ENCODE results near the gene C1orf174. TPM values are rescaled to one million over a fixed set of nuclear protein-coding genes. Genes with fewer than 3 reads are reported as not detected.

C1orf174 gene
- polyA plus RNA-seq, 3 donors = 25.0 to 31.0 (median 28.0) TPM

- peak in 2 of 11 donors; percentile 24 to 31 for DNase-seq (ENCODE audit: extremely low read depth in 1 of 11, low read depth in 9 of 11, low spot score in 4 of 11)
These were observed 41.7 kb downstream of the C1orf174 start for GRCh38 chr1:3858231-3858981.

DNA sequence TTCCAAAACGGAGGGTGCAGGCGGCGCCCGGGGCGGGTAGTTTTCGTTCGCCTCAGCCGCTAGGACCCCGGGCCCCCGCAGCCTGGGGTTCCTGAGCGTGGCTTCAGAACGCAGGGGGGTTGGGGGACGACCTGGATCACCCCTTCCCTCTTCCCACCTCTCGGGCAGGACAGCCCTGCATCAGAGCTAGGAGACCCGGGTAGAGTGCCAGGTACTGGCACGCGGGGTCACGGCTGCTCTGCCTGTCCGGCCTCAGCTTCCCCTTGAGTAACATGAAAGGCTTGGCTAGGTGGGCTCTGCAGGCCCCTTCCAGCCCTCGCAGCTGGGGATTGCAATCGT lies 42.3 kb downstream of the C1orf174 start:
- DNase-seq (ENCODE audit: extremely low read depth in 1 of 11, low read depth in 9 of 11, low spot score in 4 of 11) = no peak

DNA sequence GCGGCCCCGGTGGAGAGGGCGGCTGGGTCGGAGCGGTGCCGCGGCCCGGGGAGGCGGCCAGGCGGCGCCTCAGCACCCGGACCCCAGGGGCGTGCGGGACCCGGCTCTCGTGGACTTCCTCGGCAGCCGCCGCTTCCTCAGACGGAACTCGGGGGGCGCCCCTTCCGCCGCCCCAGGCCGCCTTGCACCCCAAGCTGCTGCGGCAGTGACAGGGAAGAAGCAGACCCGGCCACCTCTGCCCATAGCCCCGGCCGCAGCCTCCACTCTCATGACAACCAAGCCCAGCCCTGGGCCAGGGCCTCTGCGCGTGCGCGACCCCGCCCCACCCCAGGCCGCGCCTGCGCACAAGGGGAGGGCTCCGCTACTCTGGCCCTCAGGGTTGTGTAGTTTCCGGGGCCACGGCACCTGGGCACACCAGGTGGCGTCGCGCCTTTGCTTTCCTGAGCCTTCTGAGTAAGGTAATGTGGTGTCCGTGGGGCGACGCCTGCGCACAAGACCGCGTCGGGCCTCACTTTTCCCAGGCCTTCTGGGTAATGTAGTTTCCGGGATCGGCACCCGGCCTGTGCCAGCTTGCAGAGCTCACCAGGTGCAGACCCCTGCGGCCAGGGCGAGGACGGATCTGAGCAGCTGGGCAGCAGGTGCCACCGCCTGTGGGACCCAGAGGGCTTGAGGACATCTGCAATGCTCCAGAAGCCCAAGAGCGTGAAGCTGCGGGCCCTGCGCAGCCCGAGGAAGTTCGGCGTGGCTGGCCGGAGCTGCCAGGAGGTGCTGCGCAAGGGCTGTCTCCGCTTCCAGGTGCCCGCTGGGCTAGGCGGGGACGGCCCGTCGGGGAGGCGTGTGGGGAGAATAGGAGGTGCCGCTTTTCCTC lies 42.9 kb downstream of the C1orf174 start, which contains the start of the genes CEP104 and DFFB:
Gene CEP104 (minus strand): TSS at position 289 of the 868 bp plus-strand sequence. CDS start 4,804 bp downstream, outside the sequence.
Gene DFFB (plus strand): TSS at position 554 of the 868 bp plus-strand sequence. CDS start 128 bp downstream, at position 682.
- peak; percentile 84 to 95 (median 90) for DNase-seq (ENCODE audit: extremely low read depth in 1 of 11, low read depth in 9 of 11, low spot score in 4 of 11)

GRCh38 chr1:3852711-3853485 lies 47.2 kb downstream of the C1orf174 start:
- no peak for DNase-seq (ENCODE audit: extremely low read depth in 1 of 11, low read depth in 9 of 11, low spot score in 4 of 11)

GRCh38 chr1:3852091-3852490 lies 48.0 kb downstream of the C1orf174 start:
- DNase-seq (ENCODE audit: extremely low read depth in 1 of 11, low read depth in 9 of 11, low spot score in 4 of 11) = no peak

- DNase-seq (ENCODE audit: extremely low read depth in 1 of 11, low read depth in 9 of 11, low spot score in 4 of 11) = no peak
These were observed 48.8 kb downstream of the C1orf174 start for GRCh38 chr1:3851292-3851691.

DNA sequence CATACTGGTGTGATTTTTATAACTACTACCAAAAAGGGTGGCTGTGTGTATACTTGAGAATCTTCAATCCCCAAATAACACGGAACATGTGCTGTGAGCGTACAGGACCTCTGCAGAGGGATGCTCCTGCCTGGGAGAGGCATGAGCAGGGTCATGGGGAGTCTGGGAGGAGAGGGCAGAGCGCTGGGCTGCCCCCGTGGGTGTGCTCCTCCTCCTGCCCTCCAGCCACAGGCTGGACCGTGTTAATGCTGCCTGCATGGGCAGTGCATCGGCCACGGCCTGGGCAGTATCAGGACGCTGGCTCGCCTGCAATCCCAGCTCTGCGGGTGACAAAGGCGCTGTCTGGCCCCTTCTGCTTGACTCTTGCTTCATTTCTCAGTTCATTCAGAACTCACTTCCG lies 49.2 kb downstream of the C1orf174 start:
- no peak for DNase-seq (ENCODE audit: extremely low read depth in 1 of 11, low read depth in 9 of 11, low spot score in 4 of 11)

DNA sequence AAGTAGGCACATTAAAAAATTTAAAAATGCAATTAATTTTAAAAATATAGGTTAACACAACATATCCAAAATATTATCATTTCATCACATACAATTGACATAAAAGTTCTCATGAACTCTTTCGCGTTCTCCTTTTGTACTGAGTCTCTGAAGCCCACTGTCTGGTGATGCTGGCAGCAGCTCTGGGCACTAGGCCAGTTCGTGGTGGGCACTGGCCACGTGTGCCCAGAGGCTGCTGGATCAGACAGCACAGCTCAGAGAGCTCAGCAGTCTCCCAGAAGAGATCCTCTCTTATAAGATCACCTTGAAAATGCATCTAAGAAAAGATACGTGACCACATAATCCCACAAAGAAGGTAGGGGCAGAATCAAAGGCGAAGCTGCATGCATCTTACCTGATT lies 53.0 kb downstream of the C1orf174 start:
- DNase-seq (ENCODE audit: extremely low read depth in 1 of 11, low read depth in 9 of 11, low spot score in 4 of 11) = no peak

DNA sequence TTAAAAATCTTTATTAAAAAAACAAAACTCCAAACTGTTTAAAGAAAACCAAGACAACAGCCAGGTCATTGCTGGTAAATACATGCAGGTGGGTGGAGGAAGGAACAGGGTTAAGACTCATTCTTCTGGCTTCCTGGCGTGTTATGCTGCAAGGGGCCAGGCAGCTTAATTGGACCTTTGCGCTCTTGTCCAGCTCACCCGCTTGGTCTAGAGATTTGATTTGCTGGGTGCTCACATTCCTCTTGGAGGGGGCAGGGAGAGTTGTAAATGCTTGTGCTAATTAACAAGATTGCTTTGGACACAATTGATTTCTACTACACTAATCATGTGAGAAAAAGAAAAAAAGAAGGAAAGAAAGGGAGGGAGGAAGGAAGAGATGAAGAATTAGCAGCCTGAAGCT lies 53.5 kb downstream of the C1orf174 start:
- DNase-seq (ENCODE audit: extremely low read depth in 1 of 11, low read depth in 9 of 11, low spot score in 4 of 11) = no peak

DNA sequence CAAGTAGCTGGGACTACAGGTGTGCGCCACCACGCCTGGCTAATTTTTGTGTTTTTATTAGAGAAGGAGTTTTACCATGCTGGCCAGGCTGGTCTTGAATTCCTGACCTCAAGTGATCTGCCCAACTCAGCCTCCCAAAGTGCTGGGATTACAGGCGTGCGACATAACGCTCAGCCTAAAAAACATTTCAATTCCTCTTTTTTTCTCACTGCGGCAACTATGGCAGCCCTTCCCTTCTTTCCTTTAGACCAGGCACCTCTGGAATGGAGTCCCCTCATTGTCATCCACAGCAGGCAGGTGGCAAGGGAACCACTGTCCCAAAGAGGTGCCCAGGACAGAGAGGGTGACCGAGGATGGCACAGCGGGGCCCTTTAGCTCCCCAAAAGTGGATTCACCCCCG lies 57.2 kb downstream of the C1orf174 start:
- no peak for DNase-seq (ENCODE audit: extremely low read depth in 1 of 11, low read depth in 9 of 11, low spot score in 4 of 11)

GRCh38 chr1:3841491-3841890 lies 58.6 kb downstream of the C1orf174 start:
- DNase-seq (ENCODE audit: extremely low read depth in 1 of 11, low read depth in 9 of 11, low spot score in 4 of 11) = no peak

Other genes starting within 250 kb of the C1orf174 start
- gene TP73, start 247.8 kb downstream of the C1orf174 start, polyA plus RNA-seq (ENCODE audit: insufficient read length in 3 of 3) = under 1 TPM; 0.37 to 0.73 (median 0.73) TPM
- gene CCDC27, start 147.8 kb downstream of the C1orf174 start, polyA plus RNA-seq (ENCODE audit: insufficient read length in 3 of 3) = under 1 TPM; 0.31 to 0.59 (median 0.32) TPM
- 10 to 100 TPM; 10.2 to 24.0 (median 21.7) TPM for gene SMIM1, start 127.5 kb downstream of the C1orf174 start, polyA plus RNA-seq (ENCODE audit: insufficient read length in 3 of 3)
- 10 to 100 TPM; 63.9 to 68.1 (median 66.4) TPM for gene LRRC47, start 103.8 kb downstream of the C1orf174 start, polyA plus RNA-seq (ENCODE audit: insufficient read length in 3 of 3)
- 10 to 100 TPM; 38.0 to 50.6 (median 41.0) TPM for gene CEP104, start 43.1 kb downstream of the C1orf174 start, polyA plus RNA-seq (ENCODE audit: insufficient read length in 3 of 3)
- 1 to 10 TPM; 7.8 to 9.5 (median 7.9) TPM for gene DFFB, start 42.8 kb downstream of the C1orf174 start, polyA plus RNA-seq (ENCODE audit: insufficient read length in 3 of 3)